ENCODE results near the gene LZTS2. TPM values are rescaled to one million over a fixed set of nuclear protein-coding genes. Genes with fewer than 3 reads are reported as not detected.

The LZTS2 gene
- total and polyA plus RNA-seq, 2 experiments from 2014 or later, result 27.6 to 88.3 TPM

DNA sequence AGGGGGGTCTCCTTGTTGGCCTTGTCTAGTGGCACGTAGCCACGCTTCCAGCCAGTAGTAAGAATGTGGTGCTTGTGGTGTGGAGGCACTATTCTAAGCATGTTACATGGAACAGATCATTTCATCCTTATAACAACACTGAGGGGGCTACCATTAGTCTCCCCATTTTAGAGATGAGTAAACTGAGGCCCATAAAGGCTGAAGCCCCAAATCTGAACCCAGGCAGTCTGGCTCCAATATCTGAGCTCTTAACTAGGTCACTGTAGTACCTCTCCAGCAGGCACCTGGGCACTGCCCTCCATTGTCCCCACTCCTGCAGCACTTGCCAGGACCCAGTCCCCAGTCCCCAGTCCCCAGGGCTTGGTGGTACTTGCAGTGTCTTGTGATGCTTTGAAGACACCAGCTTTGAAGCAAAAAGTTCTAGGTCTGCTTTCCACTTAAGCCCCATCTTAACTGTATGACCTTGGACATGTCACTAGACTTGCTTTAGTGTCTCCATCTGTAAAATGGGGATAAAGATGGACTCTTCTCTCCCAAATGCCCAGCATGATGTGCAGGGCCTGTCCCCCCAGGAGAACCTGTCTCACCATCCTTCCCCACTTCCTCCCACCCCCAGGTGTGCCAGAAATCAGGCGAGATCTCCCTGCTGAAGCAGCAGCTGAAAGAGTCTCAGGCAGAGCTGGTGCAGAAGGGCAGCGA is 6.4 kb downstream of the LZTS2 start (continued):
- TF ChIP-seq, protein P1, sequence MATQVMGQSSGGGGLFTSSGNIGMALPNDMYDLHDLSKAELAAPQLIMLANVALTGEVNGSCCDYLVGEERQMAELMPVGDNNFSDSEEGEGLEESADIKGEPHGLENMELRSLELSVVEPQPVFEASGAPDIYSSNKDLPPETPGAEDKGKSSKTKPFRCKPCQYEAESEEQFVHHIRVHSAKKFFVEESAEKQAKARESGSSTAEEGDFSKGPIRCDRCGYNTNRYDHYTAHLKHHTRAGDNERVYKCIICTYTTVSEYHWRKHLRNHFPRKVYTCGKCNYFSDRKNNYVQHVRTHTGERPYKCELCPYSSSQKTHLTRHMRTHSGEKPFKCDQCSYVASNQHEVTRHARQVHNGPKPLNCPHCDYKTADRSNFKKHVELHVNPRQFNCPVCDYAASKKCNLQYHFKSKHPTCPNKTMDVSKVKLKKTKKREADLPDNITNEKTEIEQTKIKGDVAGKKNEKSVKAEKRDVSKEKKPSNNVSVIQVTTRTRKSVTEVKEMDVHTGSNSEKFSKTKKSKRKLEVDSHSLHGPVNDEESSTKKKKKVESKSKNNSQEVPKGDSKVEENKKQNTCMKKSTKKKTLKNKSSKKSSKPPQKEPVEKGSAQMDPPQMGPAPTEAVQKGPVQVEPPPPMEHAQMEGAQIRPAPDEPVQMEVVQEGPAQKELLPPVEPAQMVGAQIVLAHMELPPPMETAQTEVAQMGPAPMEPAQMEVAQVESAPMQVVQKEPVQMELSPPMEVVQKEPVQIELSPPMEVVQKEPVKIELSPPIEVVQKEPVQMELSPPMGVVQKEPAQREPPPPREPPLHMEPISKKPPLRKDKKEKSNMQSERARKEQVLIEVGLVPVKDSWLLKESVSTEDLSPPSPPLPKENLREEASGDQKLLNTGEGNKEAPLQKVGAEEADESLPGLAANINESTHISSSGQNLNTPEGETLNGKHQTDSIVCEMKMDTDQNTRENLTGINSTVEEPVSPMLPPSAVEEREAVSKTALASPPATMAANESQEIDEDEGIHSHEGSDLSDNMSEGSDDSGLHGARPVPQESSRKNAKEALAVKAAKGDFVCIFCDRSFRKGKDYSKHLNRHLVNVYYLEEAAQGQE (IDR thresholded peaks at IDR 0.05; ENCODE audit: unreplicated experiment), result no peak
- TF ChIP-seq STAT1 (IDR thresholded peaks at IDR 0.05; ENCODE audit: unreplicated experiment) (no peak), JUNB (IDR thresholded peaks at IDR 0.05; ENCODE audit: unreplicated experiment) (no peak)
- TF ChIP-seq, protein P2, sequence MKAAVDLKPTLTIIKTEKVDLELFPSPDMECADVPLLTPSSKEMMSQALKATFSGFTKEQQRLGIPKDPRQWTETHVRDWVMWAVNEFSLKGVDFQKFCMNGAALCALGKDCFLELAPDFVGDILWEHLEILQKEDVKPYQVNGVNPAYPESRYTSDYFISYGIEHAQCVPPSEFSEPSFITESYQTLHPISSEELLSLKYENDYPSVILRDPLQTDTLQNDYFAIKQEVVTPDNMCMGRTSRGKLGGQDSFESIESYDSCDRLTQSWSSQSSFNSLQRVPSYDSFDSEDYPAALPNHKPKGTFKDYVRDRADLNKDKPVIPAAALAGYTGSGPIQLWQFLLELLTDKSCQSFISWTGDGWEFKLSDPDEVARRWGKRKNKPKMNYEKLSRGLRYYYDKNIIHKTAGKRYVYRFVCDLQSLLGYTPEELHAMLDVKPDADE (IDR thresholded peaks at IDR 0.05), result no peak
- TF ChIP-seq, protein P3, sequence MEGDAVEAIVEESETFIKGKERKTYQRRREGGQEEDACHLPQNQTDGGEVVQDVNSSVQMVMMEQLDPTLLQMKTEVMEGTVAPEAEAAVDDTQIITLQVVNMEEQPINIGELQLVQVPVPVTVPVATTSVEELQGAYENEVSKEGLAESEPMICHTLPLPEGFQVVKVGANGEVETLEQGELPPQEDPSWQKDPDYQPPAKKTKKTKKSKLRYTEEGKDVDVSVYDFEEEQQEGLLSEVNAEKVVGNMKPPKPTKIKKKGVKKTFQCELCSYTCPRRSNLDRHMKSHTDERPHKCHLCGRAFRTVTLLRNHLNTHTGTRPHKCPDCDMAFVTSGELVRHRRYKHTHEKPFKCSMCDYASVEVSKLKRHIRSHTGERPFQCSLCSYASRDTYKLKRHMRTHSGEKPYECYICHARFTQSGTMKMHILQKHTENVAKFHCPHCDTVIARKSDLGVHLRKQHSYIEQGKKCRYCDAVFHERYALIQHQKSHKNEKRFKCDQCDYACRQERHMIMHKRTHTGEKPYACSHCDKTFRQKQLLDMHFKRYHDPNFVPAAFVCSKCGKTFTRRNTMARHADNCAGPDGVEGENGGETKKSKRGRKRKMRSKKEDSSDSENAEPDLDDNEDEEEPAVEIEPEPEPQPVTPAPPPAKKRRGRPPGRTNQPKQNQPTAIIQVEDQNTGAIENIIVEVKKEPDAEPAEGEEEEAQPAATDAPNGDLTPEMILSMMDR (conservative IDR thresholded peaks at IDR 0.05; ENCODE audit: low read depth in 2 of 2), result no peak

GRCh38 chr10:101006593-101007098 is 7.0 kb downstream of the LZTS2 start:
- peaks cover 34% of the 10 kb centered on the region for H3K36me3 Mint-ChIP-seq (ENCODE audit: low read depth)
- Histone ChIP-seq H3K4me1 (ENCODE audit: insufficient read depth) (peaks cover 2% of the 10 kb centered on the region; the same call in 1 of the 2 replicates), H3K27ac (ENCODE audit: low read depth) (no peak overlapping the region), H3F3A (replicated peaks; ENCODE audit: low read depth) (0 out of 2 replicates have a peak, but pooled peaks cover 7% of the 10 kb centered on the region), H3K27me3 (ENCODE audit: insufficient read depth) (no peaks in the 10 kb centered on the region), H3K36me3 (ENCODE audit: insufficient read depth) (no peaks in the 10 kb centered on the region; the same call in 1 of the 2 replicates), H3K79me2 (replicated peaks; ENCODE audit: insufficient read depth) (peaks cover 3% of the 10 kb centered on the region), H3K9me2 (ENCODE audit: insufficient read depth) (no peaks in the 10 kb centered on the region), H3K4me2 (no peak overlapping the region), H2AFZ (no peak overlapping the region), H3K4me3 (no peak overlapping the region), H4K20me1 (replicated peaks; ENCODE audit: insufficient read depth) (0 out of 2 replicates have a peak, but pooled peaks cover 7% of the 10 kb centered on the region)
- ATAC-seq, result no peak
- peaks cover 8% of the 10 kb centered on the region for H3K27me3 Mint-ChIP-seq (ENCODE audit: insufficient read depth, low read depth, poor library complexity)
- peaks cover 13% of the 10 kb centered on the region; the same call in 2 of the 3 replicates for H3K4me1 Mint-ChIP-seq
- H3K4me3 Mint-ChIP-seq, result no peak overlapping the region
- no peak overlapping the region for H3K27ac Mint-ChIP-seq
- no peak for DNase-seq (ENCODE audit: low spot score)
- no peaks in the 10 kb centered on the region for H3K9me3 Mint-ChIP-seq
- no peak for TF ChIP-seq ZNF462 (CRISPR knock-in tag; IDR thresholded peaks at IDR 0.05)
- TF ChIP-seq NANOG (IDR thresholded peaks at IDR 0.05; ENCODE audit: borderline replicate concordance), result no peak
- TF ChIP-seq, protein P2 (IDR thresholded peaks at IDR 0.05), result no peak
- no peak for TF ChIP-seq EZH2phosphoT487 (IDR thresholded peaks at IDR 0.05; ENCODE audit: unreplicated experiment)
